ENCODE data around the gene ERI3.

ERI3 gene

GRCh38 chr1:44223187-44223610, 131.9 kb downstream of the ERI3 start:
- DNase-seq (ENCODE audit: low spot score): no peak
- ChIA-PET CTCF (interaction anchor here (0.6 kb wide), 1 partner anchor 16 kb away, joined by 6 read pairs; no protein-coding TSS in a partner anchor), POLR2A (ENCODE audit: low non-redundant PET) (no interaction called here)
- 0 out of 2 replicates have a peak overlapping the region, but pooled peaks have one; percentile 6 for H3K27ac ChIP-seq
- TF ChIP-seq, protein P1, sequence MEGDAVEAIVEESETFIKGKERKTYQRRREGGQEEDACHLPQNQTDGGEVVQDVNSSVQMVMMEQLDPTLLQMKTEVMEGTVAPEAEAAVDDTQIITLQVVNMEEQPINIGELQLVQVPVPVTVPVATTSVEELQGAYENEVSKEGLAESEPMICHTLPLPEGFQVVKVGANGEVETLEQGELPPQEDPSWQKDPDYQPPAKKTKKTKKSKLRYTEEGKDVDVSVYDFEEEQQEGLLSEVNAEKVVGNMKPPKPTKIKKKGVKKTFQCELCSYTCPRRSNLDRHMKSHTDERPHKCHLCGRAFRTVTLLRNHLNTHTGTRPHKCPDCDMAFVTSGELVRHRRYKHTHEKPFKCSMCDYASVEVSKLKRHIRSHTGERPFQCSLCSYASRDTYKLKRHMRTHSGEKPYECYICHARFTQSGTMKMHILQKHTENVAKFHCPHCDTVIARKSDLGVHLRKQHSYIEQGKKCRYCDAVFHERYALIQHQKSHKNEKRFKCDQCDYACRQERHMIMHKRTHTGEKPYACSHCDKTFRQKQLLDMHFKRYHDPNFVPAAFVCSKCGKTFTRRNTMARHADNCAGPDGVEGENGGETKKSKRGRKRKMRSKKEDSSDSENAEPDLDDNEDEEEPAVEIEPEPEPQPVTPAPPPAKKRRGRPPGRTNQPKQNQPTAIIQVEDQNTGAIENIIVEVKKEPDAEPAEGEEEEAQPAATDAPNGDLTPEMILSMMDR (conservative IDR thresholded peaks at IDR 0.05; ENCODE audit: low read depth): no peak

GRCh38 chr1:44222397-44223186, 132.5 kb downstream of the ERI3 start:
- TF ChIP-seq, protein P1 (conservative IDR thresholded peaks at IDR 0.05; ENCODE audit: low read depth): no peak
- CTCF ChIA-PET: interaction anchor here (0.6 kb wide), 1 partner anchor 9 kb away, joined by 5 read pairs; the partner anchor contains the start of gene DMAP1
- 0 out of 2 replicates have a peak overlapping the region, but pooled peaks have one; percentile 6 for H3K27ac ChIP-seq
- DNase-seq (ENCODE audit: low spot score): no peak
- POLR2A ChIA-PET (ENCODE audit: low non-redundant PET): no interaction called here

GRCh38 chr1:44221769-44222168, 133.3 kb downstream of the ERI3 start:
- ChIA-PET CTCF (interaction anchor here (1.3 kb wide), 1 partner anchor 431 kb away, joined by 5 read pairs; no protein-coding TSS in a partner anchor), POLR2A (ENCODE audit: low non-redundant PET) (no interaction called here)
- H3K27ac ChIP-seq: 0 out of 2 replicates have a peak overlapping the region, but pooled peaks have one; percentile 6
- no peak for DNase-seq (ENCODE audit: low spot score)
- TF ChIP-seq, protein P1 (conservative IDR thresholded peaks at IDR 0.05; ENCODE audit: low read depth): no peak

GRCh38 chr1:44220755-44221154, 134.3 kb downstream of the ERI3 start:
- H3K27ac ChIP-seq: peak overlapping the region; percentile 48; the same call in 1 of the 2 replicates
- DNase-seq (ENCODE audit: low spot score): no peak
- TF ChIP-seq, protein P1 (conservative IDR thresholded peaks at IDR 0.05; ENCODE audit: low read depth): no peak
- CTCF ChIA-PET: interaction anchor here (0.6 to 1.7 kb wide), 3 partner anchors 109 to 432 kb away, joined by 3 to 5 read pairs (median 4); no protein-coding TSS in a partner anchor
- POLR2A ChIA-PET (ENCODE audit: low non-redundant PET): no interaction called here

DNA sequence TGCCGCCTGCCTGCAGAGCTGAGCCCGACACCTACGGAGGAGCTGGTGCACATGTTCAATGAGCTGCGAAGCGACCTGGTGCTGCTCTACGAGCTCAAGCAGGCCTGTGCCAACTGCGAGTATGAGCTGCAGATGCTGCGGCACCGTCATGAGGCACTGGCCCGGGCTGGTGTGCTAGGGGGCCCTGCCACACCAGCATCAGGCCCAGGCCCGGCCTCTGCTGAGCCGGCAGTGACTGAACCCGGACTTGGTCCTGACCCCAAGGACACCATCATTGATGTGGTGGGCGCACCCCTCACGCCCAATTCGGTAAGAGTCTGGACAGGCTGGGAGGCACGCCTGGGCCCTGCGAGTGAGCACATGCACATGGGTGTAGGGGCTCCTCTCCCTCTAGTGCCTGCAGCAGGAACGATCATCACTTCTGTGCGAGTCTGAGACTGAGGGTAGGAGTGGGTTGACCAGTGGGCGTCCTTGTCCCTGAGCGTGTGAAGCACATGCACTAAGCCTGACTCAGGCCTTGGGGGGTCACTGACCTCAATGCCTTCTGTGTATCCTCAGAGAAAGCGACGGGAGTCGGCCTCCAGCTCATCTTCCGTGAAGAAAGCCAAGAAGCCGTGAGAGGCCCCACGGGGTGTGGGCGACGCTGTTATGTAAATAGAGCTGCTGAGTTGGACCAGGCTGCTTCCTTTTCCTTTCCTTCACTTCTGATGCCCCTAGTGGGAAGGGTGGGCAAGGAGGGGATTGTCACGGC, 134.9 kb downstream of the ERI3 start:
- ChIA-PET CTCF (interaction anchor here (0.6 to 1.7 kb wide), 2 partner anchors 109 to 375 kb away, joined by 3 to 4 read pairs; no protein-coding TSS in a partner anchor), POLR2A (ENCODE audit: low non-redundant PET) (no interaction called here)
- DNase-seq (ENCODE audit: low spot score): no peak
- TF ChIP-seq, protein P1 (conservative IDR thresholded peaks at IDR 0.05; ENCODE audit: low read depth): no peak
- H3K27ac ChIP-seq: peak overlapping the region; percentile 48; the same call in 1 of the 2 replicates

DNA sequence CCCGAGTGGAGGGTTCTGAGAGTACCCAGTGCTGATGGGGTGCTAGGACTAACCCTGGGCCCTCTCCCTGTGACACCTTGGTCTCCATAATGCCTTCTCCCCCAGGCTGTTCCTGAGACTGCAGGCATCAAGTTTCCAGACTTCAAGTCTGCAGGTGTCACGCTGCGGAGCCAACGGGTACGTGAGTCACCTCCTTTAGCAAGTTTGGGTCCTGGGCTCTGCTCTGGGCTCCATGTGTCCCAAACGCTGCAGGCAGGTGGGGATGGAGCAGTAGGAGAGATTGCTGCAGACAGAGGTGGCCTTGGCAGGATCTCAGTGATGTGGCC, 135.8 kb downstream of the ERI3 start:
- H3K27ac ChIP-seq: peak overlapping the region; percentile 48
- TF ChIP-seq, protein P1 (conservative IDR thresholded peaks at IDR 0.05; ENCODE audit: low read depth): no peak
- DNase-seq (ENCODE audit: low spot score): no peak
- POLR2A ChIA-PET (ENCODE audit: low non-redundant PET): no interaction called here
- CTCF ChIA-PET: interaction anchor here (1.1 kb wide), 1 partner anchor 376 kb away, joined by 4 read pairs; no protein-coding TSS in a partner anchor
